Spleen (tissue), 11 donors: ENCODE measurements around the gene TMEM117. TPM values are rescaled to one million over a fixed set of nuclear protein-coding genes. Genes with fewer than 3 reads are reported as not detected.

Experiments
- DNase-seq: peaks from one replicate; pipeline ENCODE4 v3.0.0-alpha.2; 2020
- H3K27ac ChIP-seq, 8 donors: fragments of 200-600 bp; sonication (generic) in 7 of 8; 1 replicate in 4 of 8; 2 replicates in 4 of 8; pipeline versions ENCODE4 v1.5.0 to v1.8.0; 2016 to 2021; ENCODE audit warnings: inconsistent platforms in 4 of 8, mild to moderate bottlenecking in 4 of 8, moderate library complexity in 1 of 8
- H3K27me3 ChIP-seq, 7 donors: fragments of 200-600 bp; sonication (generic) in 6 of 7; replicated peaks in 1 of 7; 1 replicate in 4 of 7; 2 replicates in 3 of 7; pipeline versions ENCODE4 v1.5.0 to v1.8.0; 2016 to 2021; ENCODE audit warnings: inconsistent platforms in 3 of 7, mild to moderate bottlenecking in 1 of 7
- H3K36me3 ChIP-seq, 6 donors: fragments of 200-600 bp; sonication (generic) in 5 of 6; 1 replicate in 4 of 6; 2 replicates in 2 of 6; pipeline versions ENCODE4 v1.5.0 to v1.8.0; 2016 to 2021; ENCODE audit warnings: inconsistent platforms in 2 of 6
- H3K4me1 ChIP-seq, 6 donors: fragments of 200-600 bp; sonication (generic) in 5 of 6; 1 replicate in 3 of 6; 2 replicates in 3 of 6; pipeline versions ENCODE4 v1.5.0 to v1.8.0; 2016 to 2021; ENCODE audit warnings: inconsistent platforms in 3 of 6
- H3K4me3 ChIP-seq, 8 donors: fragments of 200-600 bp; sonication (generic) in 7 of 8; 1 replicate in 4 of 8; 2 replicates in 4 of 8; pipeline versions ENCODE4 v1.5.0 to v1.8.0; 2016 to 2021; ENCODE audit warnings: inconsistent platforms in 4 of 8, mild to moderate bottlenecking in 4 of 8, moderate library complexity in 2 of 8
- H3K9me3 ChIP-seq, 8 donors: fragments of 200-600 bp; sonication (generic) in 7 of 8; 1 replicate in 4 of 8; 2 replicates in 4 of 8; pipeline versions ENCODE4 v1.5.0 to v1.8.0; 2016 to 2021; ENCODE audit warnings: inconsistent platforms in 4 of 8
- CTCF ChIP-seq, 11 experiments: fragments of 200-600 bp in 7 of 11; fragments of 450-650 bp in 4 of 11; sonication (generic) in 4 of 11; IDR thresholded peaks in 8 of 11; conservative IDR thresholded peaks in 3 of 11; 1 replicate in 7 of 11; 2 replicates in 4 of 11; pipeline versions ENCODE4 v1.4.0 to v1.8.0; 2016 to 2021; ENCODE audit warnings: antibody characterized with exemption in 11 of 11, inconsistent platforms in 4 of 11, mild to moderate bottlenecking in 1 of 11
- POLR2A ChIP-seq, 3 donors: fragments of 450-650 bp; IDR thresholded peaks; one replicate each; pipeline ENCODE4 v1.5.1; 2017; ENCODE audit warnings: antibody characterized with exemption in 3 of 3, mild to moderate bottlenecking in 1 of 3
- POLR2AphosphoS5 ChIP-seq, 3 donors: sonication (generic); formaldehyde crosslinking; IDR thresholded peaks; one replicate each; pipeline ENCODE4 v1.5.1; 2017; ENCODE audit warnings: antibody characterized with exemption in 3 of 3
- WGBS, 5 donors: extraction: QIAGEN DNeasy Blood & Tissue Kit in 3 of 5; methylation state at CpG; one replicate each; pipeline versions ENCODE4 v1.1.5 to v1.1.7; 2013 to 2018; 5-methylcytosine and 5-hydroxymethylcytosine counted together
- intact Hi-C: fragments of 100-400 bp; cut with DNase I; formaldehyde crosslinking; loops from one replicate; pipeline ENCODE4 v1.15.0; 2023; ENCODE audit warnings: low total_unique reads
- polyA plus RNA-seq, 3 donors: library from polyadenylated mRNA; stranded (reverse); fragments of 200-250 nt; gene quantifications; one replicate each; pipeline ENCODE4 v1.2.1, GENCODE V29; 2013
- total RNA-seq, 7 donors: library from RNA; depleted of rRNA in 3 of 7; stranded (reverse); fragments of >200 nt in 3 of 7; fragmentation: NEBNext Ultra II Directional in 4 of 7; extraction: Animal tissue kit (Norgen Biotek cat#: 25700) in 4 of 7; gene quantifications; one replicate each; pipeline versions ENCODE4 v1.1.0 to v1.2.1, GENCODE V29; 2016 to 2021
- donor health status: healthy with polysubstance abuse.
- donor health status: DM: no; HTN: no; CAD: no; lungs with moderate emphysema.
- donor health status: DM: no; HTN: no; CAD: no.
- donor health status: Bipolar disorder and iron deficiency.
- donor health status: healthy.
- donor health status: DM: no; HTN: no; CAD: no.
- donor health status: DM: yes; HTN: yes; CAD: no.

Gene TMEM117
- total and polyA plus RNA-seq, 10 donors: 1.7 to 24.5 (median 5.0) TPM

GRCh38 chr12:44217146-44217883, 381.4 kb downstream of the TMEM117 start:
- Histone ChIP-seq H3K4me1 (no peaks in the 10 kb centered on the region), H3K36me3 (peaks cover 0 to 4% (median 0%) of the 10 kb centered on the region in 6 donors), H3K9me3 (peaks cover 0 to 19% (median 7%) of the 10 kb centered on the region in 8 donors), H3K27me3 (no peaks in the 10 kb centered on the region), H3K27ac (no peak overlapping the region), H3K4me3 (no peak overlapping the region)
- no peak for DNase-seq
- intact Hi-C loops: no loop called here
- 76 to 91% (median 90%) methylated on average over 4 of the region's 4 CpGs for WGBS, 5 donors
- TF ChIP-seq POLR2AphosphoS5 (IDR thresholded peaks at IDR 0.05) (no peak), CTCF (IDR thresholded peaks at IDR 0.05 in 8 of 11, conservative IDR thresholded peaks at IDR 0.05 in 3 of 11) (no peak), POLR2A (IDR thresholded peaks at IDR 0.05) (no peak)

GRCh38 chr12:44223736-44224135, 387.9 kb downstream of the TMEM117 start:
- intact Hi-C loops: no loop called here
- no peak for DNase-seq
- H3K36me3 ChIP-seq: no peaks in the 10 kb centered on the region
- no peaks in the 10 kb centered on the region for H3K4me1 ChIP-seq
- H3K27ac ChIP-seq: no peak overlapping the region
- TF ChIP-seq CTCF (IDR thresholded peaks at IDR 0.05 in 8 of 11, conservative IDR thresholded peaks at IDR 0.05 in 3 of 11) (no peak), POLR2AphosphoS5 (IDR thresholded peaks at IDR 0.05) (no peak), POLR2A (IDR thresholded peaks at IDR 0.05) (no peak)
- no peaks in the 10 kb centered on the region for H3K27me3 ChIP-seq
- no peaks in the 10 kb centered on the region for H3K9me3 ChIP-seq
- 61 to 67% (median 63%) methylated on average over 2 of the region's 2 CpGs for WGBS, 5 donors
- H3K4me3 ChIP-seq: no peak overlapping the region

- 81 to 89% (median 86%) methylated on average over 4 of the region's 4 CpGs for WGBS, 5 donors
- H3K9me3 ChIP-seq: no peaks in the 10 kb centered on the region
- no peaks in the 10 kb centered on the region for H3K4me1 ChIP-seq
- TF ChIP-seq POLR2A (IDR thresholded peaks at IDR 0.05) (no peak), CTCF (IDR thresholded peaks at IDR 0.05 in 8 of 11, conservative IDR thresholded peaks at IDR 0.05 in 3 of 11) (no peak), POLR2AphosphoS5 (IDR thresholded peaks at IDR 0.05) (no peak)
- H3K27ac ChIP-seq: no peak overlapping the region
- no peaks in the 10 kb centered on the region for H3K36me3 ChIP-seq
- H3K4me3 ChIP-seq: no peak overlapping the region
- DNase-seq: no peak
- H3K27me3 ChIP-seq: no peaks in the 10 kb centered on the region
- intact Hi-C loops: no loop called here
Observed at GRCh38 chr12:44224399-44225148, 388.7 kb downstream of the TMEM117 start.

GRCh38 chr12:44225149-44225510, 389.2 kb downstream of the TMEM117 start:
- intact Hi-C loops: no loop called here
- TF ChIP-seq POLR2AphosphoS5 (IDR thresholded peaks at IDR 0.05) (no peak), CTCF (IDR thresholded peaks at IDR 0.05 in 8 of 11, conservative IDR thresholded peaks at IDR 0.05 in 3 of 11) (no peak), POLR2A (IDR thresholded peaks at IDR 0.05) (no peak)
- Histone ChIP-seq H3K9me3 (no peaks in the 10 kb centered on the region), H3K4me3 (no peak overlapping the region), H3K27ac (no peak overlapping the region), H3K4me1 (no peaks in the 10 kb centered on the region), H3K27me3 (no peaks in the 10 kb centered on the region), H3K36me3 (no peaks in the 10 kb centered on the region)
- DNase-seq: no peak
- 77 to 84% (median 82%) methylated on average over 2 of the region's 2 CpGs for WGBS, 5 donors
